GM10266 (cell line): ENCODE results near the gene HCN2.

Source experiments
- DNase-seq: peaks from one replicate; pipeline ENCODE4 v3.0.0; 2012; ENCODE audit errors: extremely low spot score
- CTCF ChIP-seq: IDR thresholded peaks from 2 replicates; pipeline ENCODE4 v1.5.1; 2012; ENCODE audit warnings: mild to moderate bottlenecking, low read depth; ENCODE audit not compliant: control insufficient read depth, insufficient read depth; ENCODE audit errors: missing control alignments

HCN2 gene

GRCh38 chr19:655691-656090 is 66.0 kb downstream of the HCN2 start:
- no peak for TF ChIP-seq CTCF
- no peak for DNase-seq

- DNase-seq, result no peak
- no peak for TF ChIP-seq CTCF
Measured at GRCh38 chr19:656751-657559, 67.3 kb downstream of the HCN2 start.

- no peak for DNase-seq
- no peak for TF ChIP-seq CTCF
Measured at GRCh38 chr19:657611-658010, 67.9 kb downstream of the HCN2 start.

GRCh38 chr19:658059-658839 is 68.6 kb downstream of the HCN2 start:
- DNase-seq, result no peak
- no peak for TF ChIP-seq CTCF

GRCh38 chr19:658916-659839 is 69.5 kb downstream of the HCN2 start:
- no peak for TF ChIP-seq CTCF
- no peak for DNase-seq

GRCh38 chr19:660793-661426 is 71.2 kb downstream of the HCN2 start:
- no peak for TF ChIP-seq CTCF
- no peak for DNase-seq
